Measurements from ENCODE around the gene MAP3K6. TPM values are rescaled to one million over a fixed set of nuclear protein-coding genes. Genes with fewer than 3 reads are reported as not detected.

MAP3K6 gene
- total and polyA plus RNA-seq, 2 of the 4 experiments (the other 2 are of a cell fraction), result 4.8 to 15.9 TPM

- intact Hi-C loops (cut with micrococcal nuclease), result no loop called here
- WGBS, 2 experiments (ENCODE audit: extremely low coverage in 2 of 2, insufficient read length in 1 of 2), result 80% methylated on average over 6 of the region's 11 CpGs; no CpG with 5 or more reads in 1 of the 2 experiments
- POLR2A ChIA-PET (ENCODE audit: unreplicated experiment), result no interaction called here
Observed at GRCh38 chr1:27332536-27333281, 34.1 kb downstream of the MAP3K6 start.

More at GRCh38 chr1:27332536-27333281, 34.1 kb downstream of the MAP3K6 start:
- H4K91ac ChIP-seq (ENCODE audit: insufficient read depth, low read depth, low read length), result no peak overlapping the region
- peak overlapping the region; percentile 27 for H2AFZ ChIP-seq (replicated peaks; ENCODE audit: low read length, poor library complexity)
- no peak overlapping the region for H3K4me2 ChIP-seq (ENCODE audit: low read depth, low read length)
- peak; percentile 16 for DNase-seq
- H2AK9ac ChIP-seq (replicated peaks; ENCODE audit: low read depth, low read length, poor library complexity), result peak overlapping the region; percentile 15
- in situ Hi-C loops (cut with MboI; ENCODE audit: low sequenced_read_pairs) (no loop called here), dilution Hi-C loops (cut with HindIII; ENCODE audit: low sequenced_read_pairs, unreplicated experiment) (no loop called here)
- no peak overlapping the region for H4K5ac ChIP-seq (ENCODE audit: low read depth, low read length)
- H2AK5ac ChIP-seq (ENCODE audit: low read depth, low read length), result no peak overlapping the region
- peaks cover 11 to 40% of the 10 kb centered on the region in 2 experiments for H3K79me1 ChIP-seq (ENCODE audit: low read depth in 1 of 2, low read length in 2 of 2)
- no peaks in the 10 kb centered on the region for H3K4me1 ChIP-seq (ENCODE audit: control insufficient read depth, insufficient read depth, low read length)
- no peak overlapping the region for H4K8ac ChIP-seq (ENCODE audit: low read depth in 2 of 2, low read length in 2 of 2)
- no peak overlapping the region for H3K27ac ChIP-seq (ENCODE audit: insufficient read depth, low read length)
- no peak overlapping the region for H3K9ac ChIP-seq (ENCODE audit: low read depth, low read length)
- TF ChIP-seq FOS (IDR thresholded peaks at IDR 0.05; ENCODE audit: low read depth, low read length) (no peak), CTCF (conservative IDR thresholded peaks at IDR 0.05; ENCODE audit: low read depth, low read length) (peak; percentile 71), SMC3 (IDR thresholded peaks at IDR 0.05; ENCODE audit: low read depth, low read length) (peak; percentile 68), RAD21 (IDR thresholded peaks at IDR 0.05; ENCODE audit: low read length) (peak; percentile 60), USF2 (IDR thresholded peaks at IDR 0.05; ENCODE audit: low read depth, low read length) (no peak), MAZ (IDR thresholded peaks at IDR 0.05; ENCODE audit: borderline replicate concordance, low read depth, low read length) (no peak), CHD1 (IDR thresholded peaks at IDR 0.05; ENCODE audit: low read depth, low read length) (no peak)
- peak; percentile 93 for ATAC-seq (ENCODE audit: low read depth)
- no peaks in the 10 kb centered on the region for H3K9me1 ChIP-seq (ENCODE audit: insufficient read depth, low read length)
- H3K23ac ChIP-seq (ENCODE audit: low read depth, low read length), result no peak overlapping the region
- H3K9me3 ChIP-seq (ENCODE audit: control insufficient read depth, insufficient read depth, low read length), result no peaks in the 10 kb centered on the region
- H2BK15ac ChIP-seq (ENCODE audit: low read depth, low read length), result no peak overlapping the region
- BruUV-seq (replicated peaks), result no TSS peak
- H3K36me3 ChIP-seq (ENCODE audit: control insufficient read depth, insufficient read depth, low read length), result peaks cover 53% of the 10 kb centered on the region
- H2BK5ac ChIP-seq (ENCODE audit: low read depth, low read length, poor library complexity, severe bottlenecking), result no peak overlapping the region
- H3K56ac ChIP-seq (ENCODE audit: extremely low read depth, insufficient read depth, low read length), result no peak overlapping the region
- H2BK20ac ChIP-seq (ENCODE audit: low read depth, low read length), result no peak overlapping the region
- no peaks in the 10 kb centered on the region for H3K27me3 ChIP-seq (ENCODE audit: control insufficient read depth, insufficient read depth, low read length)
- no peak overlapping the region for H2BK120ac ChIP-seq (ENCODE audit: low read depth, low read length)
- H3K18ac ChIP-seq (ENCODE audit: low read depth, low read length), result no peak overlapping the region
- CTCF ChIA-PET, result interaction anchor here (0.7 to 1.6 kb wide), 7 partner anchors 13 to 274 kb away, joined by 3 to 6 read pairs (median 3); partner anchors contain the start of gene MAP3K6
- no peak overlapping the region for H3K4me3 ChIP-seq (ENCODE audit: insufficient read depth, low read depth, low read length)
- H3K4ac ChIP-seq (ENCODE audit: low read depth, low read length), result no peak overlapping the region
- H4K20me1 ChIP-seq (ENCODE audit: insufficient read depth, low read length), result peaks cover 38% of the 10 kb centered on the region
- no peak overlapping the region for H3K14ac ChIP-seq (replicated peaks; ENCODE audit: low read depth, low read length)
